GM21825 (cell line): Measurements from ENCODE around the gene ATG2B.

Source experiments
- ATAC-seq: cut with Tn5 transposase; IDR thresholded peaks from one replicate; pipeline ENCODE4 v1.9.1; 2021; ENCODE audit warnings: mild to moderate bottlenecking, moderate library complexity; ENCODE audit not compliant: unreplicated experiment

The ATG2B gene

GRCh38 chr14:96362965-96363750 is at the start of gene ATG2B, which contains the start of gene GSKIP:
TSS of gene ATG2B (minus strand) at chr14:96363341. CDS start at chr14:96362976, 365 bp downstream.
TSS of gene GSKIP (plus strand) at chr14:96363526. CDS start at chr14:96382248, 18,722 bp downstream.
- peak; percentile 76 for ATAC-seq

- no peak for ATAC-seq
These were observed 47.0 kb upstream of the ATG2B start for GRCh38 chr14:96410119-96410518.

GRCh38 chr14:96409701-96410100 is 46.6 kb upstream of the ATG2B start:
- no peak for ATAC-seq

GRCh38 chr14:96408608-96409007 is 45.5 kb upstream of the ATG2B start:
- ATAC-seq, result no peak

- ATAC-seq, result no peak
These were observed 44.9 kb upstream of the ATG2B start for GRCh38 chr14:96407935-96408570.

GRCh38 chr14:96405677-96406076 is 42.5 kb upstream of the ATG2B start:
- ATAC-seq, result no peak

GRCh38 chr14:96403409-96403808 is 40.3 kb upstream of the ATG2B start:
- no peak for ATAC-seq

- ATAC-seq, result no peak
These were observed 37.4 kb upstream of the ATG2B start for GRCh38 chr14:96400495-96400894.

GRCh38 chr14:96399405-96399804 is 36.3 kb upstream of the ATG2B start:
- no peak for ATAC-seq

- no peak for ATAC-seq
These were observed 35.8 kb upstream of the ATG2B start for GRCh38 chr14:96398921-96399320.

GRCh38 chr14:96398432-96398831 is 35.3 kb upstream of the ATG2B start:
- no peak for ATAC-seq

- ATAC-seq, result no peak
These were observed 31.1 kb upstream of the ATG2B start for GRCh38 chr14:96394047-96394815.

- ATAC-seq, result no peak
These were observed 30.0 kb upstream of the ATG2B start for GRCh38 chr14:96393071-96393691.

GRCh38 chr14:96391293-96392118 is 28.4 kb upstream of the ATG2B start:
- peak; percentile 87 for ATAC-seq

- no peak for ATAC-seq
These were observed 27.8 kb upstream of the ATG2B start for GRCh38 chr14:96390965-96391292.

GRCh38 chr14:96385385-96385784 is 22.2 kb upstream of the ATG2B start:
- no peak for ATAC-seq

GRCh38 chr14:96384740-96385139 is 21.6 kb upstream of the ATG2B start:
- no peak for ATAC-seq

- no peak for ATAC-seq
These were observed 20.9 kb upstream of the ATG2B start for GRCh38 chr14:96384053-96384452.

- no peak for ATAC-seq
These were observed 20.3 kb upstream of the ATG2B start for GRCh38 chr14:96383445-96383844.

- peak; percentile 89 for ATAC-seq
These were observed 17.6 kb upstream of the ATG2B start for GRCh38 chr14:96380735-96381134.
